HG03135 (cell line): Measurements from ENCODE around the gene GPR173.

Experiments used
- ATAC-seq: cut with Tn5 transposase; IDR thresholded peaks from one replicate; pipeline ENCODE4 v1.9.1; 2021; ENCODE audit warnings: mild to moderate bottlenecking, moderate library complexity; ENCODE audit not compliant: unreplicated experiment

Gene GPR173

GRCh38 chrX:53048169-53049126, at the start of gene GPR173:
GPR173 (plus strand) TSS chrX:53048789; CDS start chrX:53076622, 27,833 bp downstream.
- no peak for ATAC-seq

- no peak for ATAC-seq
These were observed 48.0 kb upstream of the GPR173 start for GRCh38 chrX:53000447-53001135.

- no peak for ATAC-seq
These were observed 46.6 kb upstream of the GPR173 start for GRCh38 chrX:53001958-53002357.

- ATAC-seq, result no peak
These were observed 45.5 kb upstream of the GPR173 start for GRCh38 chrX:53003111-53003510.

- no peak for ATAC-seq
These were observed 44.6 kb upstream of the GPR173 start for GRCh38 chrX:53004038-53004437.

GRCh38 chrX:53004811-53005210, 43.8 kb upstream of the GPR173 start:
- ATAC-seq, result no peak

- ATAC-seq, result no peak
These were observed 43.3 kb upstream of the GPR173 start for GRCh38 chrX:53005327-53005726.

- ATAC-seq, result no peak
These were observed 39.6 kb upstream of the GPR173 start for GRCh38 chrX:53009032-53009431.

- ATAC-seq, result no peak
These were observed 35.3 kb upstream of the GPR173 start for GRCh38 chrX:53013291-53013690.

- ATAC-seq, result no peak
These were observed 30.0 kb upstream of the GPR173 start for GRCh38 chrX:53018627-53019026.

GRCh38 chrX:53022381-53022780, 26.2 kb upstream of the GPR173 start:
- no peak for ATAC-seq

GRCh38 chrX:53028678-53029077, 19.9 kb upstream of the GPR173 start:
- no peak for ATAC-seq

GRCh38 chrX:53031380-53031779, 17.2 kb upstream of the GPR173 start:
- no peak for ATAC-seq

- ATAC-seq, result no peak
These were observed 12.4 kb upstream of the GPR173 start for GRCh38 chrX:53036149-53036548.

- no peak for ATAC-seq
These were observed 9.4 kb upstream of the GPR173 start for GRCh38 chrX:53039236-53039635.

GRCh38 chrX:53044995-53045394, 3.6 kb upstream of the GPR173 start:
- no peak for ATAC-seq

GRCh38 chrX:53047228-53047627, 1.4 kb upstream of the GPR173 start:
- ATAC-seq, result no peak

GRCh38 chrX:53049127-53049517, 533 bp downstream of the GPR173 start:
- ATAC-seq, result no peak

- no peak for ATAC-seq
These were observed 2.3 kb downstream of the GPR173 start for GRCh38 chrX:53050841-53051240.

- ATAC-seq, result no peak
These were observed 6.8 kb downstream of the GPR173 start for GRCh38 chrX:53055244-53055849.

GRCh38 chrX:53056292-53056691, 7.7 kb downstream of the GPR173 start:
- ATAC-seq, result no peak

GRCh38 chrX:53065104-53065503, 16.5 kb downstream of the GPR173 start:
- ATAC-seq, result no peak
